Sigmoid colon (tissue), 7 donors: Measurements from ENCODE around the gene HEATR5A. TPM values are rescaled to one million over a fixed set of nuclear protein-coding genes. Genes with fewer than 3 reads are reported as not detected.

Source experiments
- DNase-seq: peaks from one replicate; pipeline ENCODE4 v3.0.0-alpha.2; 2019
- H3K27ac ChIP-seq, 4 donors: fragments of 200-600 bp; sonication (generic); one replicate each; pipeline ENCODE4 v1.5.1; 2016 to 2019; ENCODE audit warnings: mild to moderate bottlenecking in 1 of 4
- H3K27me3 ChIP-seq, 3 donors: fragments of 200-600 bp; sonication (generic); one replicate each; pipeline ENCODE4 v1.5.1; 2019; ENCODE audit warnings: mild to moderate bottlenecking in 1 of 3
- H3K36me3 ChIP-seq, 4 donors: fragments of 200-600 bp; sonication (generic); one replicate each; pipeline ENCODE4 v1.5.1; 2016 to 2019
- H3K4me1 ChIP-seq, 4 donors: fragments of 200-600 bp; sonication (generic); one replicate each; pipeline ENCODE4 v1.5.1; 2017 to 2019
- H3K4me3 ChIP-seq, 4 donors: fragments of 200-600 bp; sonication (generic); one replicate each; pipeline ENCODE4 v1.5.1; 2017 to 2019; ENCODE audit warnings: mild to moderate bottlenecking in 2 of 4, moderate library complexity in 1 of 4
- H3K9me3 ChIP-seq, 4 donors: fragments of 200-600 bp in 3 of 4; sonication (generic) in 3 of 4; one replicate each; pipeline versions ENCODE4 v1.5.1 to v1.6.1; 2013 to 2019
- EP300 ChIP-seq, 4 donors: sonication (generic); formaldehyde crosslinking; IDR thresholded peaks; one replicate each; pipeline ENCODE4 v1.6.1; 2017; ENCODE audit warnings: antibody characterized with exemption in 4 of 4
- POLR2A ChIP-seq, 2 donors: fragments of 450-650 bp; IDR thresholded peaks; one replicate each; pipeline ENCODE4 v1.6.1; 2016; ENCODE audit warnings: antibody characterized with exemption in 2 of 2, mild to moderate bottlenecking in 2 of 2, moderate library complexity in 2 of 2
- POLR2AphosphoS5 ChIP-seq, 4 donors: sonication (generic); formaldehyde crosslinking; IDR thresholded peaks; one replicate each; pipeline ENCODE4 v1.6.1; 2017; ENCODE audit warnings: antibody characterized with exemption in 4 of 4
- WGBS, 2 donors: extraction: QIAGEN DNeasy Blood & Tissue Kit; methylation state at CpG; one replicate each; pipeline ENCODE4 v1.1.7; 2013; 5-methylcytosine and 5-hydroxymethylcytosine counted together
- intact Hi-C: fragments of 100-400 bp; cut with DNase I; formaldehyde crosslinking; loops from one replicate; pipeline ENCODE4 v1.15.1; 2023
- polyA plus RNA-seq, 3 donors: library from polyadenylated mRNA; stranded (reverse); fragments of 200-250 nt; gene quantifications; one replicate each; pipeline ENCODE4 v1.2.3, GENCODE V29; 2013
- total RNA-seq, 4 donors: library from RNA; depleted of rRNA; stranded (reverse); fragments of >200 nt; gene quantifications; one replicate each; pipeline ENCODE4 v1.1.0, GENCODE V29; 2016
- TF ChIP-seq, protein P1 (sequence below), 4 experiments: fragments of 450-650 bp in 3 of 4; fragments of 200-600 bp in 1 of 4; IDR thresholded peaks; one replicate each; pipeline ENCODE4 v1.5.1; 2016 to 2019; ENCODE audit warnings: antibody characterized with exemption in 4 of 4, mild to moderate bottlenecking in 3 of 4, moderate library complexity in 2 of 4
- donor health status: healthy with polysubstance abuse.
- donor health status: Bipolar disorder and iron deficiency.
- donor health status: healthy.

Gene HEATR5A
- total and polyA plus RNA-seq, 7 donors = 9.3 to 41.9 (median 28.7) TPM

GRCh38 chr14:31419179-31419966 is 977 bp downstream of the HEATR5A start:
- intact Hi-C loops = no loop called here
- Histone ChIP-seq H3K4me3 (peak overlapping the region; percentile 86 to 100 (median 92)), H3K4me1 (peaks cover 0 to 45% (median 28%) of the 10 kb centered on the region in 4 donors), H3K27ac (peak overlapping the region; percentile 90 to 95 (median 92)), H3K9me3 (no peaks in the 10 kb centered on the region), H3K27me3 (no peaks in the 10 kb centered on the region), H3K36me3 (no peaks in the 10 kb centered on the region)
- TF ChIP-seq POLR2A (IDR thresholded peaks at IDR 0.05) (no peak), POLR2AphosphoS5 (IDR thresholded peaks at IDR 0.05) (no peak), EP300 (IDR thresholded peaks at IDR 0.05) (no peak)
- TF ChIP-seq, protein P1, sequence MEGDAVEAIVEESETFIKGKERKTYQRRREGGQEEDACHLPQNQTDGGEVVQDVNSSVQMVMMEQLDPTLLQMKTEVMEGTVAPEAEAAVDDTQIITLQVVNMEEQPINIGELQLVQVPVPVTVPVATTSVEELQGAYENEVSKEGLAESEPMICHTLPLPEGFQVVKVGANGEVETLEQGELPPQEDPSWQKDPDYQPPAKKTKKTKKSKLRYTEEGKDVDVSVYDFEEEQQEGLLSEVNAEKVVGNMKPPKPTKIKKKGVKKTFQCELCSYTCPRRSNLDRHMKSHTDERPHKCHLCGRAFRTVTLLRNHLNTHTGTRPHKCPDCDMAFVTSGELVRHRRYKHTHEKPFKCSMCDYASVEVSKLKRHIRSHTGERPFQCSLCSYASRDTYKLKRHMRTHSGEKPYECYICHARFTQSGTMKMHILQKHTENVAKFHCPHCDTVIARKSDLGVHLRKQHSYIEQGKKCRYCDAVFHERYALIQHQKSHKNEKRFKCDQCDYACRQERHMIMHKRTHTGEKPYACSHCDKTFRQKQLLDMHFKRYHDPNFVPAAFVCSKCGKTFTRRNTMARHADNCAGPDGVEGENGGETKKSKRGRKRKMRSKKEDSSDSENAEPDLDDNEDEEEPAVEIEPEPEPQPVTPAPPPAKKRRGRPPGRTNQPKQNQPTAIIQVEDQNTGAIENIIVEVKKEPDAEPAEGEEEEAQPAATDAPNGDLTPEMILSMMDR (IDR thresholded peaks at IDR 0.05) = no peak
- no peak for DNase-seq
- WGBS, 2 donors = 3 to 17% methylated on average over 9 of the region's 9 CpGs

DNA sequence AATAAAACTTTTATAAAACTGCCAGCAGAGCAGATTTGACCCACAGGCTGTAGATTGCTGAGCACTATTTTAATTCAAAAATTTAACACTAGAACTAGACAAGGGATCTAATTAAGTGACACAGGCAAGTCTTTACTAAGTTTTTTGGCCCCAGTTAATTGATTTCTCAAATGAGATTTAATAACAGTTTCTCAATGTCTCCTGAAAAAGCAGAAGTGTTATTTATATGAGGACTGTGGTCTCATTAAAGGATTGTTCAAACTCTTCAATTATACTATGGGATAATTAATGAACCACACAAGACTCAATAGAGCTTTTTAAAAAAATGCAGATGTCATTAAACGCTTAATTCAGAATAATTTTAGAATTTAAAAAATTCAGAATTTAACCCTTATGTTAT is 1.9 kb downstream of the HEATR5A start:
- peaks cover 0 to 55% (median 32%) of the 10 kb centered on the region in 4 donors for H3K4me1 ChIP-seq
- no peak for DNase-seq
- H3K27ac ChIP-seq = peak overlapping the region in 3 of 4 donors; percentile 17 to 93 (median 91)
- intact Hi-C loops = no loop called here
- no peaks in the 10 kb centered on the region for H3K9me3 ChIP-seq
- H3K4me3 ChIP-seq = no peak overlapping the region
- TF ChIP-seq POLR2A (IDR thresholded peaks at IDR 0.05) = no peak
- TF ChIP-seq POLR2AphosphoS5 (IDR thresholded peaks at IDR 0.05) = no peak
- TF ChIP-seq, protein P1 (IDR thresholded peaks at IDR 0.05) = no peak
- no peak for TF ChIP-seq EP300 (IDR thresholded peaks at IDR 0.05)
- WGBS, 2 donors = 63 to 68% methylated on average over 1 of the region's 1 CpG
- H3K36me3 ChIP-seq = no peaks in the 10 kb centered on the region
- H3K27me3 ChIP-seq = no peaks in the 10 kb centered on the region

- no peak for DNase-seq
- Histone ChIP-seq H3K9me3 (no peaks in the 10 kb centered on the region), H3K4me1 (peaks cover 0 to 64% (median 45%) of the 10 kb centered on the region in 4 donors), H3K4me3 (no peak overlapping the region), H3K36me3 (no peaks in the 10 kb centered on the region), H3K27ac (no peak overlapping the region), H3K27me3 (no peaks in the 10 kb centered on the region)
- no peak for TF ChIP-seq POLR2AphosphoS5 (IDR thresholded peaks at IDR 0.05)
- TF ChIP-seq, protein P1 (IDR thresholded peaks at IDR 0.05) = no peak
- no peak for TF ChIP-seq POLR2A (IDR thresholded peaks at IDR 0.05)
- TF ChIP-seq EP300 (IDR thresholded peaks at IDR 0.05) = no peak
- intact Hi-C loops = no loop called here
- 4 to 20% methylated on average over 1 of the region's 1 CpG for WGBS, 2 donors
These were observed 6.0 kb downstream of the HEATR5A start for GRCh38 chr14:31414190-31414833.

GRCh38 chr14:31411218-31411727 is 9.1 kb downstream of the HEATR5A start:
- Histone ChIP-seq H3K4me1 (peaks cover 0 to 44% (median 32%) of the 10 kb centered on the region in 4 donors), H3K4me3 (no peak overlapping the region), H3K9me3 (no peaks in the 10 kb centered on the region), H3K27ac (peak overlapping the region in 2 of 4 donors; percentile 43 to 46), H3K27me3 (no peaks in the 10 kb centered on the region), H3K36me3 (no peaks in the 10 kb centered on the region)
- WGBS, 2 donors = 15 to 40% methylated on average over 2 of the region's 2 CpGs
- intact Hi-C loops = no loop called here
- DNase-seq = no peak
- TF ChIP-seq EP300 (IDR thresholded peaks at IDR 0.05) (no peak), POLR2A (IDR thresholded peaks at IDR 0.05) (no peak), POLR2AphosphoS5 (IDR thresholded peaks at IDR 0.05) (no peak)
- TF ChIP-seq, protein P1 (IDR thresholded peaks at IDR 0.05) = no peak
